GM10248 (cell line): ENCODE measurements around the gene CENPB.

Source experiments
- CTCF ChIA-PET: fragments of 300-600 bp; sonication (Branson Sonifier 250); formaldehyde crosslinking; extraction: SDS; loops from one replicate; lab custom pipeline; 2021; ENCODE audit warnings: antibody characterized with exemption; lab: Yijun Ruan, JAX
- POLR2A ChIA-PET: fragments of 350-650 bp; sonication (Branson Sonifier 250); formaldehyde crosslinking; extraction: SDS; loops from one replicate; lab custom pipeline; 2020; ENCODE audit warnings: antibody characterized with exemption; lab: Yijun Ruan, JAX
- DNase-seq: peaks from one replicate; pipeline ENCODE4 v3.0.0; 2012; ENCODE audit errors: extremely low spot score
- TF ChIP-seq, protein P1 (sequence below): IDR thresholded peaks from 2 replicates; pipeline ENCODE4 v1.5.1; 2012; ENCODE audit warnings: mild to moderate bottlenecking, low read depth; ENCODE audit errors: extremely low read depth, missing control alignments, control extremely low read depth

Gene CENPB

DNA sequence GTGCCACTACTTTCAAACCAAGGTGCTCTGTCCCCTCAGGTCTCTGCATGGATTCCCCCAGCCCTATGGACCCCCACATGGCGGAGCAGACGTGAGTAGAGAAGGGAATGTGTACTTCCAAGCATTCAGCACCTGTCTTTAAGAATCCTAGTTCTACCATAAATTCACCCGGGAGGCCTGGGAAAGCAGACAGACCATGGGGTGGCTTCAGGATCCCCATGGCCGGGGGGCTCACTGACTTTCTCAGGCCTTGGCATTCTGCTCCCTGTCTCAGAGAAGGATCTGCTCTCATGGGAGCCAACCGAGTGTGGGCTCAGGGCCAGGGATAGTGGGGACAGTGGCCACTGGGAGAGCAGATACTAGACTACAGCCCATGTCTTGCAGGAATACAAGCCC is 11.8 kb upstream of the CENPB start:
- no peak for DNase-seq
- POLR2A ChIA-PET: no interaction called here
- CTCF ChIA-PET: no interaction called here
- TF ChIP-seq, protein P1, sequence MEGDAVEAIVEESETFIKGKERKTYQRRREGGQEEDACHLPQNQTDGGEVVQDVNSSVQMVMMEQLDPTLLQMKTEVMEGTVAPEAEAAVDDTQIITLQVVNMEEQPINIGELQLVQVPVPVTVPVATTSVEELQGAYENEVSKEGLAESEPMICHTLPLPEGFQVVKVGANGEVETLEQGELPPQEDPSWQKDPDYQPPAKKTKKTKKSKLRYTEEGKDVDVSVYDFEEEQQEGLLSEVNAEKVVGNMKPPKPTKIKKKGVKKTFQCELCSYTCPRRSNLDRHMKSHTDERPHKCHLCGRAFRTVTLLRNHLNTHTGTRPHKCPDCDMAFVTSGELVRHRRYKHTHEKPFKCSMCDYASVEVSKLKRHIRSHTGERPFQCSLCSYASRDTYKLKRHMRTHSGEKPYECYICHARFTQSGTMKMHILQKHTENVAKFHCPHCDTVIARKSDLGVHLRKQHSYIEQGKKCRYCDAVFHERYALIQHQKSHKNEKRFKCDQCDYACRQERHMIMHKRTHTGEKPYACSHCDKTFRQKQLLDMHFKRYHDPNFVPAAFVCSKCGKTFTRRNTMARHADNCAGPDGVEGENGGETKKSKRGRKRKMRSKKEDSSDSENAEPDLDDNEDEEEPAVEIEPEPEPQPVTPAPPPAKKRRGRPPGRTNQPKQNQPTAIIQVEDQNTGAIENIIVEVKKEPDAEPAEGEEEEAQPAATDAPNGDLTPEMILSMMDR: no peak

DNA sequence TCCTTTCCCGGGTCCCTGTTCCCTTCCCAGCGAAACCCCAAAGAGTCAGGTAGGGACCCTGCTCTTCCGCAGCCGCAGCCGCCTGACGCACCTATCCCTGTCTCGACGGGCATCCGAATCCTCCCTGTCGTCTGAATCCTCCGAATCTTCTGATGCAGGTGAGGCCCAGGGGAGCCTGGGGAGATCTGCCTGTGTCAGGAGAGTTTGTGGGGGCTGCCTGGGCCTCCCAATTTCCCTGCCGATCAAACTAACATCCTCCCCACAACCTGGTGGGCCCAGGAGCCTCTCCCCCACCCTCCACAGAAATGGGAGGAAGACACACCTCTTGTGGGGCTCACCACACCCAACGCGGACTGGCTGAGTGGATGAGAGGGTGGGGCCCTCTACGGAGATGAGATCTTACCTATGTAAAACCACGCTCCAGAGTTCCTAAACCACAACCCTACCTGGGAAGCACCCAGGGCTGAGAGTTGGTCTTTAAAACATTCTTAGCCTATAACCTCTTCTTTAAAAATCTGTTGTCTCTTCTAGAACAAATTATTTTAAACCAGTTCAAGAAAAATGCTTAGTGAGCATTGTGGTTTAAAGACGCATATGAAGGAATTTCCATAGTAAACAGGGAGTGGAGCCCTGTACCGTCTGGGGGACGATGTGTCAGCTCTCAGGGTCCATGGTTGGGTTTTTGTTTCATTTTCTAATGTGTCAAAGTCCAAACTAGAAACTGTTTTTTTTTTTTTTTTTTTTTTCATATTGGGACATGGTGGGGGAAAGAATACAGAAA is 11.2 kb upstream of the CENPB start:
- TF ChIP-seq, protein P1: no peak
- peak; percentile 61 for DNase-seq
- POLR2A ChIA-PET: no interaction called here
- CTCF ChIA-PET: no interaction called here

DNA sequence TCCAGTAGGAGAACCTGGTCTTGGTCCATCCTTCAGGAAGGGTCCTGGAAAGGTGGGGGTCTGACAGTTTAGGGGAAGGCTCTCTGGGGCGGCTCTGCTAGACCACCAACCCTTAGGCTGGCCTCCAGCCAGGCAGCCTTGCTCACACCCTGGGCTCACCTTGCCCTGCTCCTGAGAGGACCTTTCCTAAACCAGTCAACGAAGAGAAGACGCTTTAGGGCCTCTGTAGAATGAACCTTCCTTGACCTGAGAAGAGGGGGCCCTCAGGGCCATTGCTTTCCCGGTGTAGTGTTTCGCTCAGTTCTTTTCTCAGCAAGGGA is 10.6 kb upstream of the CENPB start:
- DNase-seq: no peak
- TF ChIP-seq, protein P1: no peak
- ChIA-PET CTCF (no interaction called here), POLR2A (no interaction called here)

DNA sequence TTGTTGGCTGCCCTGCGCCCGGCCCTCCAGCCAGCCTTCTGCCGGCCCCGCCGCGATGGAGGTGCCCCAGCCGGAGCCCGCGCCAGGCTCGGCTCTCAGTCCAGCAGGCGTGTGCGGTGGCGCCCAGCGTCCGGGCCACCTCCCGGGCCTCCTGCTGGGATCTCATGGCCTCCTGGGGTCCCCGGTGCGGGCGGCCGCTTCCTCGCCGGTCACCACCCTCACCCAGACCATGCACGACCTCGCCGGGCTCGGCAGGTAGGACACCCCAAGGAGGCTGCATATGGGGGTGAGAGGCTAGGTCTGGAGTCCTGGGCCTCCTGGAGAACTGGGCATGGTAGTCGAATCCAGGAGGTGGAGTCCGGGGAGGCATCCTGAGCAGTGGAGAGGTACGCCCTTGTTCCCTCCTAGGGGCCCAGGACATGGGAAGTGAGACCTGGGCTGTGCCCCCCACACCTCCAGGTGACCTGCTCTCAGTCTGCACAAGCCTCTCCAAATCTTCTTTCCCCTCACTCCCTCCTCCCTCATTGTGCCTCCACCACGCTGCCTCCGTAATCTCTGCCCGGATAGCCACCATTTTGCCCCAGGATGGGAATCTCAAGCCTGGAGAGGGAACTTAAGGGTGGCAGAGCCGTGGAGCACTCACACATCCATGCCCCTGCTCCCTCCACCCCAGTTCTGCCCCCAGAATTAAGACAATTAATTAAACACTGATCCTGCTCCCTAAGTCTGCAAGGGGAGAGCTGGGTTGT is 10.1 kb upstream of the CENPB start:
- DNase-seq: no peak
- CTCF ChIA-PET: interaction anchor here (1.2 to 1.8 kb wide), 3 partner anchors 22 to 288 kb away, joined by 3 to 9 read pairs (median 4); no protein-coding TSS in a partner anchor
- TF ChIP-seq, protein P1: no peak
- POLR2A ChIA-PET: no interaction called here

DNA sequence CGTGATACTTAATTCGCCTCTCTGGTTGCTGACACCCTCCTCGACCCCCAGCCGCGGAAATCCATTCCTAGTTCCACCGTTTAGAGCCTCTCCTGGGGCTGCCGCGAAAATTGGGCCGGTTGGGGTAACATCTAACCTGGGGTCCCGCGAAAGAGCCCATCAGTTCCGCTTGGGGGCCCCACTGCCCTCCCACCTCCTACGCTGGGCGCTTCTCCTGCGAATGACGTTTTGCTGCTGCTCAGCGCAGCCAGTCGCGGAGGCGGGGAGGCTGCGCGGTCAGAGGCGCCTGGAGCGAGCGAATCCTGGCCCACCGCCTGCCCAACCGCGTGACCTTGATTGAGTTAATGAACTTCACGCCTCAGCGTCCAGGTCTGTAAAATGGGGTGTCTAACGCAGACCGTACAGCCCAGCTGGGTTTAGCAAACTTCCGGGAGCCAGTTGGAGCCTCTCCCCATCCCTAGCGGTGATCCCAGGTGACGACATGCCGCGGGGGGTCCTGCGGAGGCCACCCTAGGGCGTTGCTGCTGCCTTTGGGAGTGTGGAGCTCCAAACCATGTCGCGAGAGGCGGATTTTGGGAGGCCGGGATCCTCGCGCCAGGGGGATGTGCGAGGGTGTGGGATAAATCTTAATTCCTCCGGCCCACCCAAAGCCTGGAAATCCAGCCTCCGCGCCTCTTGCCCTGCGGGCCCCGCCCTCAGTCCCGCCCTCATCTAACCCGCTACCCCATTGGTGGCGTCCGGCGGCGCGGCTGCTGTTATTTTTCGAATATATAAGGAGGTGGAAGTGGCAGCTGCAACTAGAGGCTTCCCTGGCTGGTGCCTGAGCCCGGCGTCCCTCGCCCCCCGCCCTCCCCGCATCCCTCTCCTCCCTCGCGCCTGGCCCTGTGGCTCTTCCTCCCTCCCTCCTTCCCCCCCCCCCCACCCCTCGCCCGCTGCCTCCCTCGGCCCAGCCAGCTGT is 9.2 kb upstream of the CENPB start, which contains the start of gene CDC25B:
CDC25B (plus strand) TSS at position 800 of the 958 bp plus-strand sequence. CDS start 222 bp downstream, outside the sequence.
- ChIA-PET CTCF (interaction anchor here (1.0 to 1.8 kb wide), 6 partner anchors 9 to 289 kb away, joined by 3 to 9 read pairs (median 4); partner anchors contain the start of genes AP5S1 and CENPB), POLR2A (interaction anchor here (0.6 kb wide), 2 partner anchors 9 to 22 kb away, joined by 3 to 6 read pairs; no protein-coding TSS in a partner anchor)
- TF ChIP-seq, protein P1: no peak
- peak; percentile 92 for DNase-seq
